IPS DF 4.7 (cell line): ENCODE measurements around the gene PSMD2.
"Not testable (repeated sequence)": the region's sequence is repeated elsewhere in the genome, so short reads cannot be mapped to it uniquely, and the experiment has no call there.

Source experiments
- DNase-seq: peaks from one replicate; pipeline ENCODE4 v3.0.0-alpha.2; 2013; ENCODE audit warnings: low spot score; ENCODE audit errors: extremely low read depth

Gene PSMD2

DNA sequence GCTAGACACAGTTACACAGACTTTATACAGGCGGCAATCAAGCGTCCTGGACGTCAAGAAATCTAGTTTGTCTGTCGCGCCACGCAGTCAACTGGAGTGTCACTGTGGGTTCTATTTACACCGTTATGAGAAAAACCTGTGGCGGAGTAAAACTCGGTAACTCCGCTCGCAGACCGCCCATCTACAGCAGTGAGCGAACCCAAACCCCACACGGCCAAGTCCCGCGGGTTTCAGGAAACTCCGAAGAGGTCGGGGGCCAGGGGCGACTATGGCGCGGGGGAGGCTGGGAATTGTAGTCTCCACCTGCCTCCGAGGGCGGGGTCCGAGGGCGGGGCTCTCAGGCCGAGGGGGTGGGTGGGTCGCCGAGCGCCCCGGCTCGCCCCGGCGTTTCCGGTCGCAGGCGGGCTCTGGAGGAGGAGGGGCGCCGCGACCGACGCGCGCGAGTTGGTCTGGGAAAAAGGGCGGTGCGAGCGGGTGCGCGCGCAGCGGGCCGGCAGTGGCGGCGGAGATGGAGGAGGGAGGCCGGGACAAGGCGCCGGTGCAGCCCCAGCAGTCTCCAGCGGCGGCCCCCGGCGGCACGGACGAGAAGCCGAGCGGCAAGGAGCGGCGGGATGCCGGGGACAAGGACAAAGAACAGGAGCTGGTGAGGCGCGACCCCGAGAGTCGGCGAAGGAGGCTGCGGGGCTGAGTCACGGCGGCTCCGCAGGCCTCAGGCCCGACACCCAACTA, at the start of gene PSMD2:
TSS of gene PSMD2 (plus strand) at position 483 of the 729 bp plus-strand sequence. CDS start at position 509, 26 bp downstream.
- DNase-seq = peak; percentile 71

GRCh38 chr3:184249412-184250166, 49.5 kb upstream of the PSMD2 start, which contains the start of gene EEF1AKMT4:
EEF1AKMT4 (plus strand) TSS chr3:184249672; CDS start chr3:184249695, 23 bp downstream.
- peak; percentile 97 for DNase-seq

GRCh38 chr3:184250167-184250828, 48.7 kb upstream of the PSMD2 start:
- peak; percentile 94 for DNase-seq

GRCh38 chr3:184255291-184256039, 43.6 kb upstream of the PSMD2 start:
- no peak for DNase-seq

GRCh38 chr3:184257083-184257915, 41.7 kb upstream of the PSMD2 start:
- no peak for DNase-seq

DNA sequence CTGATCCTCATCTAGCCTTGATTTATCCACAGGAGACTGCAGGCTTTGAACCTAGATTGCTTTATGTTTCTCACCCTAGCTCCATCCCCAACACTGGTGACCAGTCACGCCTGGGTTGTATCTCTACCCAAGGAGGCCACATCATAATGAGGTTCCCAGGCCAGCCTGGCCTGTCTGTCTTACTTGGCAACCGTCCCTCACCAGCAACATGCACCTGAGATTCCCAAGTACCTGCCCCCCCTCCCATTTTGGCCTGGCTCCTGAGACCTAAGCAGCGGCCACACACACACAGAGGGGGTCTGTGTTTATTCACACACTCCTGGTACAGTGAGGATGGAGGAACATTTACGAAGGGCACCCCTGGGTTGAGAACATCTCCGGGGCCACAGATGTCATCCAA, 40.1 kb upstream of the PSMD2 start:
- DNase-seq = no peak

DNA sequence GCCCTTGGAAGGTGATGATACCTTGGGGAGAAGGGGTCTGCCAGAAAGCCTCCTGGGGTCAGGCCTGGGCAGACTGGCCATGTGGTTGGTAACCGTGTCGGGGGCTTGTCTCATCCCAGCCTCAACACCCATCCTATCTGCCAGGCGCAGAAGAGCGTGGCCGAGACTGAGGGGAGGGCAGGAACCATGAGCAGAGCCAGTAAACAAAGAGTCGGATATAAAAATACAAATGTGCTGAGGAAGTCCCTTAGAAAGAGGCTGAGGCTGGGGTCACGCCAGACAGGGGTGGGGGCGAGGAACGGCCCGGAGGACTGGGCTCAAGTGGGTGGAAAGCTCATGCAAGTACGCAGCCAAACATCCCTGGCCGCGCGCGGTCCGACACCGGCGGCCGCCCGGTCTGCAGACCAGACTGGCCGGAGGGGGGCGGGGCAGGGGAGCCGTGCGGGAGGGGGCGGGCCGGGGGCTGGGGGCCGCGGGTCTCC, 39.6 kb upstream of the PSMD2 start:
- no peak for DNase-seq

DNA sequence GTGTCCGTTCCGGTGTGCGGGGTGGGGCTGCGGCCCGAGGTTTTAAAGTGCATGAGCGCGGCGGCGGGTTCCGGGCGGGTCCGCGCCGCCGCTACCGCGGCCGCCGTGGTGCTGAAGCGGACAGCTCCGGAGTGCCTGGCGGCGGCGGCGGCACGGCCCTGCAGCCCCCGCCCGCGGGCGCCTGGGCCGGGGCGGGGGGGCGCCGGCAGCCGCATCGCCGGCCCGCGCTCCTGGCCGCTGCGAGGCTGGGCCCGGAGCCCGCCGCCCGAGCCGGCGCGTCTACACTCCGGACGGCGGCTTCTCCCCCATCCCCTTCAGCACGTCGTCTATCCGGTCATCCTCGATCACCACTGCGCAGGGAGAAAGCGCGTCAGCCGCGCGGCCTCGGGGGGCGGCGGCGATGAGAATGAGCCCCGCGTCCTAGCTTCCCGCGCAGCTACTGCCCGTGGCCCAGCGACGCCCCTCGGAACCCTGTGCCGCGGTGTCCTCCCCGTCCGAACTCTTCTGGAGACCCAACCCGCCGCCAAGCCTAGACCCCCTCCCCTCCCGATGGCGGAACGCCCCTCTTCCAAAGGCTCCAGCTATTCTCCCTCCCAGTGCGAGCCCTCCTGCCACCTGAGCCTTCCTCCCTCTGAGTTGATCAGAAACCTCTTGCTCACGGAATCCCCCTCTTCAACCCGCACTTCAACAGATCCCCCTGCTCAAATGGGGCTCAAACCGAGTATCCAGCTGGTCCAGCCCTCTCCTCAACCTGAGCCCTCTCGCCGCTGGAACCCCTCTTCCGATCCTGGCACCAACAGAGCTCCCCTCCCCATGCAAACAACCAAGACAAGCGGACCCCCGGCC, 38.9 kb upstream of the PSMD2 start:
- DNase-seq = no peak

DNA sequence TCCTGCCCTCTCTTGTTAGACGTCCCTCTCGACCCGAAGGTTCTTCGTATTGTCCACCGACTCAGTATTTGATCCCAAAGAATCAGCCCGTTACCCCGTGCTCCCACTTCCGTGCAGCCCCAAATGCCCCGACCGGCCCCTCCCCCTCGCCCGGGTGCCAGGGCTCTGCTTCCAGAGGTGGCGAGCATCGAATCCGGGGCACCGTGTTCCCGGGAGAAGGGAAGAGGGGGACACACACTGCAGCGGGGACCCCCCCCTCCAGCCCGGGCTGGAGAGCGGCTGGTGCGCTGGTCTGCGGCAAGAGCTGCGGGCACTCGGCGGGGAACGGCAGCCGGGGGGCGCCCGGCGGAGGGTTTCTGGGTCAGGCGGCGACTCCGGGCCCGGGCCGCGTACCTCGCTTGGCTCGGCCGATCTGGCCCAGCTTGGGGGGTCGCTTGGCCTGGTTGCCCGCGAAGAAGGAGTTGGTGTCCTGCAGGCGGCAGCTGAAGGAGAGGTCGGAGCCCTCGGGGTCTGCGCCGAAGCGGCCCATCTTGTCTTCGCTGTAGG, 38.2 kb upstream of the PSMD2 start:
- no peak for DNase-seq

DNA sequence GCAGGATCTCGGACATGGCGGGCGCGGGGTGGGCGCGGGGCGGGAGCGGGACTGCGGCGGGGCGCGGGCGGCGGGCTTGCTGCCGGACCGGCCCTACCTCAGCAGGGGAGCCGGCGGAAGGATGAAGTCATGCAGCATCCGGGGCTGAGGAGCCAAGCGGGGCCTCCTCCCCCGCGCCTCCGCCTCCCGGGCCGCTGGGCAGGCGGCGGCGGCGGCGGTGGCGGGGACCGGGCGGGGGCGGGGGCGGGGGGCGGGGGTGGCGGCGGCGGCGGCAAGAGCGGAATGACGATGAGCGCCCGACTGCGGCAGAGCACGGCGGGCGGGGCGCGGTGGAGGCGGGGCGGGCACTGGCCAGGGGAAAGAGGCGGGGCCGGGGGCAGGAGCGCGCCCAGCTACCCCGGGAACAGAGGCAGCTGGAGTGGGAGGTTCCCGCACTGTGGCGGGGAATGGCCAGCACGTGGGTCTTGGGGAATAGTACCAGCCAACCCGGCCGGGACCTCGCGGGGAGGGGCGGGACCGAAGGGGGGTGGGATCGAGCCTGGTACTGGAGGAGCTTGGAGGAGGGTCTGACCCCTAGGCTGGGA, 37.7 kb upstream of the PSMD2 start, which contains the start of gene CAMK2N2:
TSS of gene CAMK2N2 (minus strand) at position 284 of the 584 bp plus-strand sequence. CDS start at position 16, 268 bp downstream.
- peak; percentile 51 for DNase-seq

DNA sequence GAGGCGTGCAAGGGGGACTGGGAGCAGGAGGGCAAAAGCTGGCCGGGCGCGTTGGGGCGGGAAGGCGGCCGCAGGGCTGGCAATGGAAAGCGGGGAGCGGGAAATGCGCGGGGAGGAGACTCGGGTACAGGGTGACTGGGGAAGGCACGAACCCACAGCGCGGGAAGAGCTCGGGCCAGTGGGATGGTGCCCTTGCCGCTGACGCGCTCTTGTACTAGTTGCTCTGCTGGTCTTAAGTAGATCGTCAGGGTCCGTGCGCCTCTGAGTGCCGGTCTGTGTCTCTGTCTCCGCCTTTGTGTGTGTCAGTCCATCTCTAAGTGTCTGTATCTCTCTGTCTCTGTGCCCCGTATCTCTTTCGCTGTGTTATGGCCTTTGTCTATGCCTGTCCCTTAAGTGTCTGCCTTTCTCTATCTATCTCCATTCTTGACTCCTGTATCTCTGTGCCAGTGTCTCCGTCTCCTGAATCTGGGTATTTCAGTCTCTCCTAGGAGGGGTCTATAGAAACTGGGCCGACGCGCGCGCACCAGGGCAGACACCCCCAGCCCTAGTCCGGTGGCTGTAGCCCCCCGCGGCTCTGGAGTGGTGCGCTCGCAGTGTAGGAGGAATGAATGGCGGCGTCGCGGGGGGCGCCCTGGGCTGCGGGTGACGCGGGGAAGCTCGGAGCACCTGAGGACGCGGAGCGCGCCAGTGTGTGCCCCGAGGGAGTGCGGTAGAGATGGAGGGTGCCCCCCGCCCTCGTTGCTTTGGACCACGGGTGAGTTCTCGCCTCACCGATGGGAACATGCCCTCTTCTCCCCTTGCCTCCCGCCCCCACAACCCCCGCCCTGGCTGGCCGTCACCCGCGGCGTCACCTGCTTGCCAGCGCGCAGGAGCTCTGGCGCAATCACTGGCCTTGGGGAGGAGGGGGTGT, 36.9 kb upstream of the PSMD2 start:
- DNase-seq = no peak

DNA sequence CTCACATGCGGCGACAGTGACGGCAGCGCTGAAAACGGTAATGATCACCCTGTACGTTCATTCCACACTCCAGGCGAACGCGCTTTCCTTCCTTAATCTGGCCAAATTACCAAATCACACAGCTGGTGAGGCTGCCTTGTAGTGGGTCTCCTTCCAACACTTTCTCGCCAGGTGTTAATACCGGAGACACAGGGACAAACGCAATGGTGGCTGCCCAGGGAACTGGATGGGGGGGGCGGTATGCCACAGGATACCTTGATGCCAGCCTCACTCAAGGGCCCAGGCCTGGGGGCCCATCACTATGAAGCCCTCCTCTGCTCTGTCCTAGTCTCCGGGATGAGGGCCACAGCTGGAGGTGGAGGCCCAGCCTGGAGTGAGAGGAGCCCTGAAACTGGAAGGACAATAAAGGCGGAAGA, 36.3 kb upstream of the PSMD2 start:
- DNase-seq = no peak

- not testable (repeated sequence) for DNase-seq
These were observed 31.8 kb upstream of the PSMD2 start for GRCh38 chr3:184267249-184267648.

- DNase-seq = no peak
These were observed 26.8 kb upstream of the PSMD2 start for GRCh38 chr3:184272269-184272668.

GRCh38 chr3:184275381-184275701, 23.7 kb upstream of the PSMD2 start:
- DNase-seq = no peak

GRCh38 chr3:184275961-184276910, 22.8 kb upstream of the PSMD2 start, which contains the start of gene ECE2:
ECE2 (plus strand) TSS chr3:184276022; CDS start chr3:184276154, 132 bp downstream.
- DNase-seq = no peak
